H1 (cell line): ENCODE measurements around the gene CTNNA3. TPM values are rescaled to one million over a fixed set of nuclear protein-coding genes. Genes with fewer than 3 reads are reported as not detected.

Experiments
- CTCF ChIA-PET: fragments of 300-600 bp; sonication (Branson Sonifier 250); formaldehyde crosslinking; loops from one replicate; lab custom pipeline; 2021; ENCODE audit not compliant: partially characterized antibody; lab: Charles Lee
- POLR2A ChIA-PET: fragments of 300-600 bp; sonication (Branson Sonifier 250); formaldehyde crosslinking; loops from one replicate; lab custom pipeline; 2021; ENCODE audit warnings: inconsistent platforms; ENCODE audit not compliant: partially characterized antibody; lab: Charles Lee
- DNase-seq, 2 experiments: peaks; one replicate each; pipeline versions ENCODE4 v3.0.0 to v3.0.0-alpha.2; 2010 to 2022; ENCODE audit warnings: low spot score in 2 of 2, low read depth in 1 of 2, mixed read lengths in 1 of 2
- FAIRE-seq: peaks from 2 replicates; lab custom pipeline; 2011; peaks lifted over from hg19 to GRCh38; lab: Jason Lieb, UNC
- H2AFZ ChIP-seq: 2 replicates; pipeline ENCODE4 v1.8.1; 2012; ENCODE audit warnings: low read length, inconsistent platforms
- H2AK5ac ChIP-seq: 2 replicates; pipeline ENCODE4 v1.6.1; 2013; ENCODE audit warnings: low read depth, low read length
- H2BK120ac ChIP-seq: replicated peaks from 2 replicates; pipeline ENCODE3; 2013; ENCODE audit warnings: low read depth, low read length, inconsistent platforms
- H2BK12ac ChIP-seq: 2 replicates; pipeline ENCODE4 v1.6.1; 2013; ENCODE audit warnings: low read depth, low read length
- H2BK15ac ChIP-seq: 2 replicates; pipeline ENCODE4 v1.6.1; 2013; ENCODE audit warnings: low read length
- H2BK20ac ChIP-seq: 2 replicates; pipeline ENCODE4 v1.6.1; 2013; ENCODE audit warnings: low read length
- H2BK5ac ChIP-seq: 2 replicates; pipeline ENCODE4 v1.6.1; 2013; ENCODE audit warnings: low read depth, low read length
- H3K14ac ChIP-seq: 2 replicates; pipeline ENCODE4 v1.6.1; 2013; ENCODE audit warnings: inconsistent platforms; ENCODE audit not compliant: insufficient read length
- H3K18ac ChIP-seq: 2 replicates; pipeline ENCODE4 v1.6.1; 2013; ENCODE audit warnings: low read length; ENCODE audit errors: extremely low read depth
- H3K23ac ChIP-seq: 2 replicates; pipeline ENCODE4 v1.6.1; 2013; ENCODE audit warnings: inconsistent platforms; ENCODE audit not compliant: insufficient read length
- H3K23me2 ChIP-seq: 2 replicates; pipeline ENCODE4 v1.6.1; 2013; ENCODE audit warnings: low read depth, low read length
- H3K27ac ChIP-seq: 2 replicates; pipeline ENCODE4 v1.6.1; 2011; ENCODE audit warnings: low read depth, low read length, inconsistent platforms
- H3K27me3 ChIP-seq, 4 experiments: replicated peaks in 1 of 4; 1 replicate in 1 of 4; 2 replicates in 3 of 4; pipeline versions ENCODE4 v1.6.1 to v1.8.1; 2011 to 2013; ENCODE audit warnings: low read length in 3 of 4, mild to moderate bottlenecking in 3 of 4, inconsistent platforms in 2 of 4, mixed read lengths in 2 of 4, moderate library complexity in 1 of 4; ENCODE audit not compliant: control insufficient read depth in 3 of 4, insufficient read depth in 3 of 4; ENCODE audit errors: extremely low read depth in 1 of 4
- H3K36me3 ChIP-seq, 4 experiments: 2 replicates each; pipeline versions ENCODE4 v1.6.1 to v1.8.1; 2011 to 2013; ENCODE audit warnings: mild to moderate bottlenecking in 4 of 4, low read length in 3 of 4, moderate library complexity in 2 of 4, control low read depth in 1 of 4, inconsistent platforms in 1 of 4; ENCODE audit not compliant: insufficient read depth in 4 of 4, control insufficient read depth in 2 of 4
- H3K4ac ChIP-seq: replicated peaks from 2 replicates; pipeline ENCODE3; 2013; ENCODE audit warnings: low read length, low read depth, mixed read lengths, inconsistent platforms; ENCODE audit not compliant: insufficient read length
- H3K4me1 ChIP-seq, 4 experiments: replicated peaks in 1 of 4; 1 replicate in 1 of 4; 2 replicates in 3 of 4; pipeline versions ENCODE4 v1.6.1 to v1.8.1; 2011 to 2013; ENCODE audit warnings: low read length in 3 of 4, inconsistent platforms in 2 of 4, mixed read lengths in 1 of 4; ENCODE audit not compliant: insufficient read depth in 4 of 4, control insufficient read depth in 3 of 4
- H3K4me2 ChIP-seq, 2 experiments: 2 replicates each; pipeline versions ENCODE4 v1.6.1 to v1.8.1; 2011 to 2013; ENCODE audit warnings: low read depth in 2 of 2, low read length in 2 of 2, control low read depth in 1 of 2, inconsistent platforms in 1 of 2, mild to moderate bottlenecking in 1 of 2; ENCODE audit not compliant: insufficient read depth in 1 of 2
- H3K4me3 ChIP-seq, 4 experiments: fragments of 200-600, 300-600 bp in 1 of 4; sonication (generic), shearing (Covaris generic), sonication (Bioruptor Twin) in 1 of 4; 2 replicates each; pipeline versions ENCODE4 v1.5.1 to v1.8.1; 2011 to 2016; ENCODE audit warnings: low read length in 4 of 4, low read depth in 3 of 4, control low read depth in 2 of 4, inconsistent platforms in 2 of 4, mild to moderate bottlenecking in 2 of 4, mixed read lengths in 1 of 4, moderate library complexity in 1 of 4; ENCODE audit not compliant: insufficient read depth in 2 of 4; ENCODE audit errors: extremely low read depth in 1 of 4
- H3K56ac ChIP-seq: replicated peaks from 2 replicates; pipeline ENCODE3; 2013; ENCODE audit warnings: low read depth, mild to moderate bottlenecking, mixed read lengths, low read length, inconsistent platforms; ENCODE audit not compliant: insufficient read length
- H3K79me1 ChIP-seq: 2 replicates; pipeline ENCODE4 v1.6.1; 2013; ENCODE audit warnings: low read depth, low read length, control low read depth
- H3K79me2 ChIP-seq, 2 experiments: 2 replicates each; pipeline versions ENCODE4 v1.6.1 to v1.8.1; 2012 to 2013; ENCODE audit warnings: low read length in 2 of 2, mild to moderate bottlenecking in 2 of 2, inconsistent platforms in 1 of 2; ENCODE audit not compliant: insufficient read depth in 2 of 2, control insufficient read depth in 1 of 2
- H3K9ac ChIP-seq, 4 experiments: replicated peaks in 1 of 4; 1 replicate in 1 of 4; 2 replicates in 3 of 4; pipeline versions ENCODE4 v1.6.1 to v1.8.1; 2011 to 2013; ENCODE audit warnings: low read depth in 3 of 4, low read length in 3 of 4, control low read depth in 2 of 4, mild to moderate bottlenecking in 2 of 4, moderate library complexity in 2 of 4, inconsistent platforms in 1 of 4; ENCODE audit errors: extremely low read depth in 1 of 4
- H3K9me3 ChIP-seq, 2 experiments: 2 replicates each; pipeline versions ENCODE4 v1.6.1 to v1.8.1; 2012 to 2013; ENCODE audit warnings: mild to moderate bottlenecking in 2 of 2, moderate library complexity in 2 of 2, control low read depth in 1 of 2, inconsistent platforms in 1 of 2, low read depth in 1 of 2, low read length in 1 of 2, mixed read lengths in 1 of 2; ENCODE audit not compliant: insufficient read depth in 2 of 2
- H4K20me1 ChIP-seq, 2 experiments: replicated peaks in 1 of 2; 2 replicates each; pipeline versions ENCODE3 to v1.8.1; 2011 to 2013; ENCODE audit warnings: inconsistent platforms in 2 of 2, low read length in 2 of 2, mild to moderate bottlenecking in 1 of 2; ENCODE audit not compliant: insufficient read depth in 2 of 2, control insufficient read depth in 1 of 2
- H4K5ac ChIP-seq: 2 replicates; pipeline ENCODE4 v1.6.1; 2013; ENCODE audit warnings: low read length, low read depth, mixed read lengths, inconsistent platforms; ENCODE audit not compliant: insufficient read length
- H4K8ac ChIP-seq: 2 replicates; pipeline ENCODE4 v1.8.0; 2013; ENCODE audit warnings: mild to moderate bottlenecking, moderate library complexity, low read length, inconsistent platforms; ENCODE audit not compliant: insufficient read depth; ENCODE audit errors: extremely low read depth
- H4K91ac ChIP-seq: replicated peaks from 2 replicates; pipeline ENCODE3; 2013; ENCODE audit warnings: low read length, mixed read lengths, inconsistent platforms; ENCODE audit not compliant: insufficient read length
- ATF3 ChIP-seq: IDR thresholded peaks from 2 replicates; pipeline ENCODE4 v1.6.1; 2011; ENCODE audit warnings: low read depth, mild to moderate bottlenecking, low read length; ENCODE audit not compliant: insufficient read depth
- CTBP2 ChIP-seq: IDR thresholded peaks from 2 replicates; pipeline ENCODE4 v1.7.0; 2011; ENCODE audit warnings: borderline replicate concordance, mild to moderate bottlenecking, moderate library complexity, mixed read lengths, low read length; ENCODE audit not compliant: insufficient read depth, insufficient read length
- WGBS, 2 experiments: shearing (Covaris generic) in 1 of 2; methylation state at CpG; one replicate each; pipeline versions ENCODE4 v1.1.6 to v1.1.7; 2013 to 2015; ENCODE audit warnings: low lambda C conversion rate in 2 of 2, mixed read lengths in 2 of 2, inconsistent platforms in 1 of 2, low coverage in 1 of 2, missing lambda C conversion rate in 1 of 2; ENCODE audit not compliant: insufficient replicate concordance in 2 of 2, insufficient coverage in 1 of 2, insufficient read length in 1 of 2; ENCODE audit errors: extremely low coverage in 1 of 2, missing lambda C conversion rate in 1 of 2; 5-methylcytosine and 5-hydroxymethylcytosine counted together
- polyA plus RNA-seq, 7 experiments: library from polyadenylated mRNA; depleted of rRNA in 3 of 7; stranded (reverse) in 5 of 7; unstranded in 2 of 7; fragments of >200 nt in 5 of 7; fragments of 200-250 nt in 2 of 7; gene quantifications; 1 replicate in 5 of 7; 2 replicates in 1 of 7; 4 replicates in 1 of 7; pipeline versions ENCODE4 v1.2.1 to v1.2.3, GENCODE V29; 2011 to 2013; ENCODE audit warnings: missing spikeins in 2 of 7, mixed read lengths in 2 of 7
- total RNA-seq: library from RNA; stranded (reverse); fragmentation: NEBNext Ultra II Directional; extraction: Animal tissue kit (Norgen Biotek cat#: 25700); gene quantifications from 2 replicates; pipeline ENCODE4 v1.2.1, GENCODE V29; 2021

CTNNA3 gene
- total and polyA plus RNA-seq, 2 of the 8 experiments (the other 6 are each of a cell fraction or from before 2014, with no cell fraction given), result 1.3 to 1.5 TPM

GRCh38 chr10:66951896-66952295 lies 744.1 kb downstream of the CTNNA3 start:
- Histone ChIP-seq H3K18ac (no peak overlapping the region), H2BK12ac (no peak overlapping the region), H3K79me1 (no peaks in the 10 kb centered on the region), H4K5ac (no peak overlapping the region), H3K23ac (no peak overlapping the region), H2AK5ac (no peak overlapping the region), H3K56ac (no peak overlapping the region), H3K4me2 (no peak overlapping the region), H3K9me3 (no peaks in the 10 kb centered on the region), H3K4me3 (no peak overlapping the region), H3K14ac (no peak overlapping the region), H3K4ac (no peak overlapping the region), H2BK15ac (no peak overlapping the region), H4K20me1 (no peaks in the 10 kb centered on the region), H4K91ac (no peak overlapping the region), H3K23me2 (no peaks in the 10 kb centered on the region), H3K27ac (no peak overlapping the region), H2AFZ (no peak overlapping the region), H3K36me3 (no peaks in the 10 kb centered on the region), H3K9ac (no peak overlapping the region), H2BK20ac (no peak overlapping the region), H4K8ac (no peak overlapping the region), H3K27me3 (no peaks in the 10 kb centered on the region), H2BK5ac (no peak overlapping the region), H3K4me1 (no peaks in the 10 kb centered on the region), H2BK120ac (no peak overlapping the region), H3K79me2 (no peaks in the 10 kb centered on the region)
- DNase-seq, result no peak
- 92% methylated on average over 2 of the region's 2 CpGs; no CpG with 5 or more reads in 1 of the 2 experiments for WGBS, 2 experiments
- ChIA-PET POLR2A (interaction anchor here (0.6 kb wide), 1 partner anchor 533 kb away, joined by 4 read pairs; no protein-coding TSS in a partner anchor), CTCF (interaction anchor here (0.8 kb wide), 1 partner anchor 26 kb away, joined by 3 read pairs; the partner anchor contains the start of gene LRRTM3)
- no peak for FAIRE-seq
- TF ChIP-seq ATF3 (no peak), CTBP2 (no peak)
